Measurements from ENCODE around the gene VN1R4.
"Not testable (repeated sequence)": the region's sequence is repeated elsewhere in the genome, so short reads cannot be mapped to it uniquely, and the experiment has no call there.

Gene VN1R4

GRCh38 chr19:53254411-53255341 lies 12.8 kb downstream of the VN1R4 start, which contains the start of gene ZNF677:
ZNF677 (minus strand) TSS chr19:53254873; CDS start chr19:53251550, 3,323 bp downstream.
- H3K27me3 Mint-ChIP-seq, result no peaks in the 10 kb centered on the region
- peak within 1 kb of the TSS; percentile 84 for H3K4me3 Mint-ChIP-seq
- H3K27ac Mint-ChIP-seq, result peak within 1 kb of the TSS; percentile 81
- peaks cover 51% of the 10 kb centered on the region for H3K9me3 Mint-ChIP-seq
- peak; percentile 91 for DNase-seq
- peaks cover 34% of the 10 kb centered on the region for H3K36me3 Mint-ChIP-seq
- peaks cover 13% of the 10 kb centered on the region for H3K4me1 Mint-ChIP-seq
- CTCF ChIA-PET, result no interaction called here

- Mint-ChIP-seq H3K4me1 (no peaks in the 10 kb centered on the region), H3K4me3 (no peak overlapping the region), H3K36me3 (peaks cover 35% of the 10 kb centered on the region), H3K27me3 (no peaks in the 10 kb centered on the region), H3K27ac (no peak overlapping the region), H3K9me3 (peaks cover 55% of the 10 kb centered on the region)
- DNase-seq, result no peak
- CTCF ChIA-PET, result no interaction called here
Measured at GRCh38 chr19:53246498-53246897, 21.0 kb downstream of the VN1R4 start.

GRCh38 chr19:53237114-53237777 lies 30.3 kb downstream of the VN1R4 start:
- no peak overlapping the region for H3K27ac Mint-ChIP-seq
- no peaks in the 10 kb centered on the region for H3K27me3 Mint-ChIP-seq
- H3K4me3 Mint-ChIP-seq, result no peak overlapping the region
- no peaks in the 10 kb centered on the region for H3K4me1 Mint-ChIP-seq
- H3K9me3 Mint-ChIP-seq, result peaks cover 71% of the 10 kb centered on the region
- no peak for DNase-seq
- CTCF ChIA-PET, result no interaction called here
- H3K36me3 Mint-ChIP-seq, result peaks cover 31% of the 10 kb centered on the region

GRCh38 chr19:53224606-53225005 lies 42.9 kb downstream of the VN1R4 start:
- H3K4me3 Mint-ChIP-seq, result no peak overlapping the region
- CTCF ChIA-PET, result no interaction called here
- H3K4me1 Mint-ChIP-seq, result no peaks in the 10 kb centered on the region
- DNase-seq, result no peak
- H3K27ac Mint-ChIP-seq, result no peak overlapping the region
- peaks cover 4% of the 10 kb centered on the region for H3K36me3 Mint-ChIP-seq
- no peaks in the 10 kb centered on the region for H3K27me3 Mint-ChIP-seq
- peaks cover 57% of the 10 kb centered on the region for H3K9me3 Mint-ChIP-seq

GRCh38 chr19:53222716-53223115 lies 44.8 kb downstream of the VN1R4 start:
- peaks cover 59% of the 10 kb centered on the region for H3K9me3 Mint-ChIP-seq
- H3K27ac Mint-ChIP-seq, DNase-seq, H3K4me3 Mint-ChIP-seq, CTCF ChIA-PET, H3K27me3 Mint-ChIP-seq, H3K4me1 Mint-ChIP-seq, H3K36me3 Mint-ChIP-seq: not testable (repeated sequence)

All from activated naive CD4-positive, alpha-beta T cell treated with anti-CD3 and anti-CD28 coated beads, Interleukin-2, amount 10 ng/mL, durations not matched to agents 7 days and 5 days (primary cell).